Tongue (tissue), 2 donors: ENCODE measurements around the gene CEPT1. TPM values are rescaled to one million over a fixed set of nuclear protein-coding genes. Genes with fewer than 3 reads are reported as not detected.
A peak's percentile ranks its signal among the peaks of the same experiment; 100 is the strongest.

Experiments
- DNase-seq: peaks from one replicate; pipeline ENCODE4 v3.0.0-alpha.2; 2015
- total RNA-seq: library from RNA; depleted of rRNA; stranded (reverse); fragments of >200 nt; gene quantifications from one replicate; pipeline ENCODE4 v1.2.3, GENCODE V29; 2014

The CEPT1 gene
- total RNA-seq, 1 donor from 2014 or later, result 55.7 TPM

- DNase-seq, result no peak
Observed at GRCh38 chr1:111193712-111194480, 53.9 kb downstream of the CEPT1 start.

- no peak for DNase-seq
Observed at GRCh38 chr1:111195002-111195684, 55.1 kb downstream of the CEPT1 start.

GRCh38 chr1:111196213-111196612 lies 56.2 kb downstream of the CEPT1 start:
- no peak for DNase-seq

GRCh38 chr1:111197598-111198284 lies 57.7 kb downstream of the CEPT1 start:
- no peak for DNase-seq

- no peak for DNase-seq
Observed at GRCh38 chr1:111198836-111199235, 58.8 kb downstream of the CEPT1 start.

- DNase-seq, result no peak
Observed at GRCh38 chr1:111199329-111199728, 59.3 kb downstream of the CEPT1 start.

- no peak for DNase-seq
Observed at GRCh38 chr1:111199881-111200801, 60.1 kb downstream of the CEPT1 start, which contains the start of gene DENND2D. Gene DENND2D, minus strand, starts transcription at chr1:111200646. Its CDS starts 187 bp downstream, at chr1:111200459.

- DNase-seq, result no peak
Observed at GRCh38 chr1:111200802-111201161, 60.8 kb downstream of the CEPT1 start.

- no peak for DNase-seq
Observed at GRCh38 chr1:111201275-111202090, 61.5 kb downstream of the CEPT1 start.

- DNase-seq, result no peak
Observed at GRCh38 chr1:111202366-111202706, 62.3 kb downstream of the CEPT1 start.

GRCh38 chr1:111202707-111203623 lies 62.9 kb downstream of the CEPT1 start:
- no peak for DNase-seq

GRCh38 chr1:111203681-111204200 lies 63.7 kb downstream of the CEPT1 start:
- peak; percentile 33 for DNase-seq

- DNase-seq, result peak; percentile 25
Observed at GRCh38 chr1:111204201-111204982, 64.4 kb downstream of the CEPT1 start.

- DNase-seq, result no peak
Observed at GRCh38 chr1:111204983-111205713, 65.1 kb downstream of the CEPT1 start.

- no peak for DNase-seq
Observed at GRCh38 chr1:111205714-111206050, 65.7 kb downstream of the CEPT1 start.

- no peak for DNase-seq
Observed at GRCh38 chr1:111208921-111209320, 68.9 kb downstream of the CEPT1 start.

- DNase-seq, result no peak
Observed at GRCh38 chr1:111209622-111210021, 69.6 kb downstream of the CEPT1 start.

- no peak for DNase-seq
Observed at GRCh38 chr1:111211921-111212320, 71.9 kb downstream of the CEPT1 start.
